ENCODE measurements around the gene CLIP4. TPM values are rescaled to one million over a fixed set of nuclear protein-coding genes. Genes with fewer than 3 reads are reported as not detected.

Gene CLIP4
- polyA plus RNA-seq, 1 donor, result 4.3 TPM

GRCh38 chr2:29134933-29135332 is 19.7 kb downstream of the CLIP4 start:
- no CpG with 5 or more reads among the region's 1 CpG for WGBS (ENCODE audit: insufficient coverage, low lambda C conversion rate)
- Histone ChIP-seq H3K27me3 (ENCODE audit: control insufficient read depth, insufficient read depth, low read length) (peaks cover 4% of the 10 kb centered on the region), H3K27ac (ENCODE audit: low read length) (no peak overlapping the region), H3K4me3 (ENCODE audit: low read length) (no peak overlapping the region), H3K4me1 (ENCODE audit: control insufficient read depth, insufficient read depth, low read length) (no peaks in the 10 kb centered on the region), H3K9me3 (ENCODE audit: control insufficient read depth, low read depth, low read length) (no peaks in the 10 kb centered on the region), H3K36me3 (ENCODE audit: control insufficient read depth, insufficient read depth, low read length) (no peaks in the 10 kb centered on the region)
- no peak for DNase-seq

- Histone ChIP-seq H3K27ac (ENCODE audit: low read length) (no peak overlapping the region), H3K4me1 (ENCODE audit: control insufficient read depth, insufficient read depth, low read length) (no peaks in the 10 kb centered on the region), H3K4me3 (ENCODE audit: low read length) (no peak overlapping the region), H3K9me3 (ENCODE audit: control insufficient read depth, low read depth, low read length) (no peaks in the 10 kb centered on the region), H3K36me3 (ENCODE audit: control insufficient read depth, insufficient read depth, low read length) (no peaks in the 10 kb centered on the region), H3K27me3 (ENCODE audit: control insufficient read depth, insufficient read depth, low read length) (peaks cover 4% of the 10 kb centered on the region)
- WGBS (ENCODE audit: insufficient coverage, low lambda C conversion rate), result no CpG with 5 or more reads among the region's 3 CpGs
- no peak for DNase-seq
These were observed 23.9 kb downstream of the CLIP4 start for GRCh38 chr2:29139152-29139551.

- Histone ChIP-seq H3K9me3 (ENCODE audit: control insufficient read depth, low read depth, low read length) (no peaks in the 10 kb centered on the region), H3K4me3 (ENCODE audit: low read length) (no peak overlapping the region), H3K27me3 (ENCODE audit: control insufficient read depth, insufficient read depth, low read length) (peaks cover 4% of the 10 kb centered on the region), H3K27ac (ENCODE audit: low read length) (no peak overlapping the region), H3K36me3 (ENCODE audit: control insufficient read depth, insufficient read depth, low read length) (no peaks in the 10 kb centered on the region), H3K4me1 (ENCODE audit: control insufficient read depth, insufficient read depth, low read length) (no peaks in the 10 kb centered on the region)
- no peak for DNase-seq
- 38% methylated on average over 1 of the region's 1 CpG for WGBS (ENCODE audit: insufficient coverage, low lambda C conversion rate)
These were observed 24.5 kb downstream of the CLIP4 start for GRCh38 chr2:29139731-29140130.

- H3K4me1 ChIP-seq (ENCODE audit: control insufficient read depth, insufficient read depth, low read length), result no peaks in the 10 kb centered on the region
- H3K27me3 ChIP-seq (ENCODE audit: control insufficient read depth, insufficient read depth, low read length), result no peaks in the 10 kb centered on the region
- no peak overlapping the region for H3K27ac ChIP-seq (ENCODE audit: low read length)
- no CpG with 5 or more reads among the region's 6 CpGs for WGBS (ENCODE audit: insufficient coverage, low lambda C conversion rate)
- no peak overlapping the region for H3K4me3 ChIP-seq (ENCODE audit: low read length)
- no peak for DNase-seq
- no peaks in the 10 kb centered on the region for H3K9me3 ChIP-seq (ENCODE audit: control insufficient read depth, low read depth, low read length)
- no peaks in the 10 kb centered on the region for H3K36me3 ChIP-seq (ENCODE audit: control insufficient read depth, insufficient read depth, low read length)
These were observed 28.4 kb downstream of the CLIP4 start for GRCh38 chr2:29143657-29144056.

GRCh38 chr2:29146197-29146596 is 31.0 kb downstream of the CLIP4 start:
- Histone ChIP-seq H3K27me3 (ENCODE audit: control insufficient read depth, insufficient read depth, low read length) (no peaks in the 10 kb centered on the region), H3K27ac (ENCODE audit: low read length) (no peak overlapping the region), H3K9me3 (ENCODE audit: control insufficient read depth, low read depth, low read length) (no peaks in the 10 kb centered on the region), H3K36me3 (ENCODE audit: control insufficient read depth, insufficient read depth, low read length) (no peaks in the 10 kb centered on the region), H3K4me3 (ENCODE audit: low read length) (no peak overlapping the region), H3K4me1 (ENCODE audit: control insufficient read depth, insufficient read depth, low read length) (no peaks in the 10 kb centered on the region)
- no peak for DNase-seq
- WGBS (ENCODE audit: insufficient coverage, low lambda C conversion rate), result no CpG with 5 or more reads among the region's 3 CpGs

DNA sequence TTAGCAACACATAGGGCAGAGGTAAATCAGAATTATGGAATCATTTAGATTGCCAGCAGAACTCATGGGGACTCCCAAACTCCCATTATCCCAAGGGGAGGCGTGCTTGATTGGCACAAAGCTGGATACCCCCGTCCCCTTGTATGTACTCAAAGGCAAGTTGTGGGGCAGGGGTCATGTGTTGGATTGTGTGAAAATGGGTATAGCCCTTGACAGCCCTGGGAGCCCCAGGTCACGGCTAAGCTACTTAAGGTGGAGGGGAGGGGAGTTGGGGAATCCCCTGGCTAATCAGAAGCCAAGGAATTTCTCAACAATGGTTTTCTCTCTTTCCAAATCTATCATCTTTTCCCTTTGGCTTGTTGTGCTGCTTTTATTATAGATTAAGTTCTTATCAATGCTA is 32.7 kb downstream of the CLIP4 start:
- H3K4me1 ChIP-seq (ENCODE audit: control insufficient read depth, insufficient read depth, low read length), result no peaks in the 10 kb centered on the region
- H3K9me3 ChIP-seq (ENCODE audit: control insufficient read depth, low read depth, low read length), result no peaks in the 10 kb centered on the region
- H3K27me3 ChIP-seq (ENCODE audit: control insufficient read depth, insufficient read depth, low read length), result no peaks in the 10 kb centered on the region
- no peak for DNase-seq
- no peaks in the 10 kb centered on the region for H3K36me3 ChIP-seq (ENCODE audit: control insufficient read depth, insufficient read depth, low read length)
- no peak overlapping the region for H3K4me3 ChIP-seq (ENCODE audit: low read length)
- no peak overlapping the region for H3K27ac ChIP-seq (ENCODE audit: low read length)
- no CpG with 5 or more reads among the region's 3 CpGs for WGBS (ENCODE audit: insufficient coverage, low lambda C conversion rate)

- no peaks in the 10 kb centered on the region for H3K4me1 ChIP-seq (ENCODE audit: control insufficient read depth, insufficient read depth, low read length)
- no peaks in the 10 kb centered on the region for H3K9me3 ChIP-seq (ENCODE audit: control insufficient read depth, low read depth, low read length)
- no peaks in the 10 kb centered on the region for H3K27me3 ChIP-seq (ENCODE audit: control insufficient read depth, insufficient read depth, low read length)
- no peaks in the 10 kb centered on the region for H3K36me3 ChIP-seq (ENCODE audit: control insufficient read depth, insufficient read depth, low read length)
- H3K4me3 ChIP-seq (ENCODE audit: low read length), result no peak overlapping the region
- no peak for DNase-seq
- H3K27ac ChIP-seq (ENCODE audit: low read length), result no peak overlapping the region
- WGBS (ENCODE audit: insufficient coverage, low lambda C conversion rate), result no CpG with 5 or more reads among the region's 2 CpGs
These were observed 39.4 kb downstream of the CLIP4 start for GRCh38 chr2:29154610-29155009.

GRCh38 chr2:29155578-29155977 is 40.4 kb downstream of the CLIP4 start:
- H3K27me3 ChIP-seq (ENCODE audit: control insufficient read depth, insufficient read depth, low read length), result no peaks in the 10 kb centered on the region
- WGBS (ENCODE audit: insufficient coverage, low lambda C conversion rate), result no CpG with 5 or more reads among the region's 2 CpGs
- H3K36me3 ChIP-seq (ENCODE audit: control insufficient read depth, insufficient read depth, low read length), result no peaks in the 10 kb centered on the region
- H3K9me3 ChIP-seq (ENCODE audit: control insufficient read depth, low read depth, low read length), result no peaks in the 10 kb centered on the region
- H3K27ac ChIP-seq (ENCODE audit: low read length), result no peak overlapping the region
- no peak overlapping the region for H3K4me3 ChIP-seq (ENCODE audit: low read length)
- H3K4me1 ChIP-seq (ENCODE audit: control insufficient read depth, insufficient read depth, low read length), result no peaks in the 10 kb centered on the region
- DNase-seq, result no peak

GRCh38 chr2:29157131-29157530 is 41.9 kb downstream of the CLIP4 start:
- Histone ChIP-seq H3K4me1 (ENCODE audit: control insufficient read depth, insufficient read depth, low read length) (no peaks in the 10 kb centered on the region), H3K27me3 (ENCODE audit: control insufficient read depth, insufficient read depth, low read length) (no peaks in the 10 kb centered on the region), H3K27ac (ENCODE audit: low read length) (no peak overlapping the region), H3K4me3 (ENCODE audit: low read length) (no peak overlapping the region), H3K36me3 (ENCODE audit: control insufficient read depth, insufficient read depth, low read length) (no peaks in the 10 kb centered on the region), H3K9me3 (ENCODE audit: control insufficient read depth, low read depth, low read length) (no peaks in the 10 kb centered on the region)
- no CpG with 5 or more reads among the region's 4 CpGs for WGBS (ENCODE audit: insufficient coverage, low lambda C conversion rate)
- DNase-seq, result no peak

DNA sequence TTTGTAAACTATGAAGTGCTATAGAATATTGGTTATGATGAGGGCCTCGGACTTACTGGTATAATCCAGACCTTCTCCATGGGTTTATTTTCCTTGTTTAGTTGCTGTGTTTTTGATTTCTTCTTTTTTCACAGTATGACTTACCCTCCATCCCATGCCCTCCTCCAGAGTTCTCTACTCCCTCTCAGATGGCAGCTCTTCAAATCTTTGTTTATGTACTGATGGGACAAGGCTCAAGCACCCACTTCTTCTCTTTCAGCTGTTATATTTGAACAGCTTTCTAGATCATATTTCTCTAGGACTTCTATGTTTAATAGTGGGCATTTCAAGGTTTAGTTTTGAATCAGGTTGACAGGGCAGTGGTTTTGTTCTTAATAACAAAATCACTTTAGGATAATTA is 43.9 kb downstream of the CLIP4 start:
- 0% methylated on average over 1 of the region's 1 CpG for WGBS (ENCODE audit: insufficient coverage, low lambda C conversion rate)
- Histone ChIP-seq H3K4me1 (ENCODE audit: control insufficient read depth, insufficient read depth, low read length) (no peaks in the 10 kb centered on the region), H3K27ac (ENCODE audit: low read length) (no peak overlapping the region), H3K27me3 (ENCODE audit: control insufficient read depth, insufficient read depth, low read length) (peaks cover 2% of the 10 kb centered on the region), H3K36me3 (ENCODE audit: control insufficient read depth, insufficient read depth, low read length) (no peaks in the 10 kb centered on the region), H3K9me3 (ENCODE audit: control insufficient read depth, low read depth, low read length) (no peaks in the 10 kb centered on the region), H3K4me3 (ENCODE audit: low read length) (no peak overlapping the region)
- DNase-seq, result no peak

DNA sequence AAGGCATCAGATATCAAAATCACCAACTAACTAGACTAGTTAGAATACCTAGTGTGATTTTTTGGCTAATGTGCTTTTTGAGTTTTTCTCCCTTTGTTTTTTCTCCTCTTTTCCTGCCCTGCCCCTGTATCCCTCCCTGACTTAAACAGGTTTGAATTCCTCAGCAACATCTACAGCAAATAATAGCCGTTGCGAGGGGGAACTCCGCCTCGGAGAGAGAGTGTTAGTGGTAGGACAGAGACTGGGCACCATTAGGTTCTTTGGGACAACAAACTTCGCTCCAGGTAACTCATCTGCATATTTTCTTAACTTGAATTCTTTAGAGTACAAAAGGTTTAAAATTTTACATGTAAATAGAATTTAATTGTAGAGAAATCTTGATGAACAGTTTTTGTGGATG is 45.0 kb downstream of the CLIP4 start:
- no CpG with 5 or more reads among the region's 5 CpGs for WGBS (ENCODE audit: insufficient coverage, low lambda C conversion rate)
- Histone ChIP-seq H3K4me3 (ENCODE audit: low read length) (no peak overlapping the region), H3K9me3 (ENCODE audit: control insufficient read depth, low read depth, low read length) (no peaks in the 10 kb centered on the region), H3K4me1 (ENCODE audit: control insufficient read depth, insufficient read depth, low read length) (no peaks in the 10 kb centered on the region), H3K27me3 (ENCODE audit: control insufficient read depth, insufficient read depth, low read length) (peaks cover 2% of the 10 kb centered on the region), H3K36me3 (ENCODE audit: control insufficient read depth, insufficient read depth, low read length) (no peaks in the 10 kb centered on the region), H3K27ac (ENCODE audit: low read length) (no peak overlapping the region)
- DNase-seq, result no peak

Data from large intestine (tissue), 3 donors.